Activated CD4-positive, alpha-beta T cell treated with anti-CD3 and anti-CD28 coated beads, Interleukin-2, amount 10 ng/mL, durations not matched to agents 7 days and 5 days (primary cell): ENCODE results near the gene CCDC7. TPM values are rescaled to one million over a fixed set of nuclear protein-coding genes. Genes with fewer than 3 reads are reported as not detected.

Experiments used
- CTCF ChIA-PET: fragments of 350-600 bp; sonication (Branson Sonifier 250); formaldehyde crosslinking; loops from one replicate; lab custom pipeline; 2021; ENCODE audit warnings: antibody characterized with exemption; lab: Charles Lee
- POLR2A ChIA-PET: fragments of 350-600 bp; sonication (Branson Sonifier 250); formaldehyde crosslinking; loops from one replicate; lab custom pipeline; 2021; ENCODE audit warnings: antibody characterized with exemption; lab: Charles Lee
- DNase-seq: peaks from one replicate; pipeline ENCODE4 v3.0.0-alpha.2; 2020
- H3K27ac Mint-ChIP-seq: one replicate; pipeline ENCODE4 v1.8.0; 2021; ENCODE audit warnings: mild to moderate bottlenecking, moderate library complexity, mixed read lengths
- H3K27me3 Mint-ChIP-seq: one replicate; pipeline ENCODE4 v1.8.0; 2021; ENCODE audit warnings: mixed read lengths
- H3K36me3 Mint-ChIP-seq: one replicate; pipeline ENCODE4 v1.8.0; 2021; ENCODE audit warnings: low read depth, mixed read lengths
- H3K4me1 Mint-ChIP-seq: one replicate; pipeline ENCODE4 v1.8.0; 2021; ENCODE audit warnings: mixed read lengths
- H3K4me3 Mint-ChIP-seq: one replicate; pipeline ENCODE4 v1.8.0; 2021; ENCODE audit warnings: mild to moderate bottlenecking, moderate library complexity, mixed read lengths
- H3K9me3 Mint-ChIP-seq: one replicate; pipeline ENCODE4 v1.8.0; 2021; ENCODE audit warnings: mixed read lengths
- total RNA-seq, 2 experiments: library from RNA; stranded (reverse); gene quantifications; one replicate each; pipeline ENCODE4 v1.2.3, GENCODE V29; 2021

Gene CCDC7
- total RNA-seq, 2 experiments from 2014 or later: 18.3 to 21.4 TPM

- Mint-ChIP-seq H3K4me1 (peaks cover 6% of the 10 kb centered on the region), H3K27ac (peak overlapping the region; percentile 12), H3K9me3 (no peaks in the 10 kb centered on the region), H3K27me3 (no peaks in the 10 kb centered on the region), H3K36me3 (no peaks in the 10 kb centered on the region), H3K4me3 (no peak overlapping the region)
- POLR2A ChIA-PET: no interaction called here
- CTCF ChIA-PET: no interaction called here
- DNase-seq: no peak
Observed at GRCh38 chr10:32417911-32418547, 27.9 kb upstream of the CCDC7 start.

- CTCF ChIA-PET: no interaction called here
- POLR2A ChIA-PET: no interaction called here
Observed at GRCh38 chr10:32418572-32418971, 27.4 kb upstream of the CCDC7 start.

GRCh38 chr10:32419615-32420014 lies 26.3 kb upstream of the CCDC7 start:
- ChIA-PET CTCF (no interaction called here), POLR2A (no interaction called here)
- no peak overlapping the region for H3K27ac Mint-ChIP-seq
- H3K27me3 Mint-ChIP-seq: no peaks in the 10 kb centered on the region
- H3K4me3 Mint-ChIP-seq: no peak overlapping the region
- H3K36me3 Mint-ChIP-seq: no peaks in the 10 kb centered on the region
- H3K4me1 Mint-ChIP-seq: no peaks in the 10 kb centered on the region
- no peaks in the 10 kb centered on the region for H3K9me3 Mint-ChIP-seq
- DNase-seq: no peak

More at GRCh38 chr10:32418572-32418971, 27.4 kb upstream of the CCDC7 start:
- H3K27ac Mint-ChIP-seq: no peak overlapping the region
- H3K9me3 Mint-ChIP-seq: no peaks in the 10 kb centered on the region
- no peak overlapping the region for H3K4me3 Mint-ChIP-seq
- H3K27me3 Mint-ChIP-seq: no peaks in the 10 kb centered on the region
- H3K36me3 Mint-ChIP-seq: no peaks in the 10 kb centered on the region
- H3K4me1 Mint-ChIP-seq: peaks cover 2% of the 10 kb centered on the region
- DNase-seq: no peak

GRCh38 chr10:32426186-32426585 lies 19.8 kb upstream of the CCDC7 start:
- Mint-ChIP-seq H3K27ac (no peak overlapping the region), H3K4me1 (no peaks in the 10 kb centered on the region), H3K36me3 (no peaks in the 10 kb centered on the region), H3K9me3 (no peaks in the 10 kb centered on the region), H3K27me3 (peaks cover 2% of the 10 kb centered on the region), H3K4me3 (no peak overlapping the region)
- ChIA-PET POLR2A (no interaction called here), CTCF (no interaction called here)
- DNase-seq: no peak

GRCh38 chr10:32433542-32433941 lies 12.4 kb upstream of the CCDC7 start:
- Mint-ChIP-seq H3K4me3 (no peak overlapping the region), H3K9me3 (peaks cover 12% of the 10 kb centered on the region), H3K36me3 (no peaks in the 10 kb centered on the region), H3K27ac (no peak overlapping the region), H3K27me3 (peaks cover 2% of the 10 kb centered on the region), H3K4me1 (peaks cover 6% of the 10 kb centered on the region)
- no peak for DNase-seq
- CTCF ChIA-PET: interaction anchor here (0.7 kb wide), 1 partner anchor 40 kb away, joined by 3 read pairs; no protein-coding TSS in a partner anchor
- POLR2A ChIA-PET: no interaction called here

- Mint-ChIP-seq H3K9me3 (peaks cover 12% of the 10 kb centered on the region), H3K27ac (no peak overlapping the region), H3K27me3 (no peaks in the 10 kb centered on the region), H3K4me1 (peaks cover 6% of the 10 kb centered on the region), H3K36me3 (no peaks in the 10 kb centered on the region), H3K4me3 (no peak overlapping the region)
- ChIA-PET CTCF (interaction anchor here (1.2 kb wide), 1 partner anchor 22 kb away, joined by 3 read pairs; no protein-coding TSS in a partner anchor), POLR2A (no interaction called here)
- no peak for DNase-seq
Observed at GRCh38 chr10:32436215-32436614, 9.7 kb upstream of the CCDC7 start.

GRCh38 chr10:32437334-32437733 lies 8.6 kb upstream of the CCDC7 start:
- no peaks in the 10 kb centered on the region for H3K36me3 Mint-ChIP-seq
- POLR2A ChIA-PET: no interaction called here
- no peak overlapping the region for H3K4me3 Mint-ChIP-seq
- H3K9me3 Mint-ChIP-seq: peaks cover 10% of the 10 kb centered on the region
- H3K27ac Mint-ChIP-seq: no peak overlapping the region
- CTCF ChIA-PET: interaction anchor here (1.2 kb wide), 1 partner anchor 21 kb away, joined by 3 read pairs; no protein-coding TSS in a partner anchor
- H3K27me3 Mint-ChIP-seq: no peaks in the 10 kb centered on the region
- H3K4me1 Mint-ChIP-seq: peaks cover 6% of the 10 kb centered on the region
- DNase-seq: no peak

GRCh38 chr10:32445036-32445435 lies 904 bp upstream of the CCDC7 start:
- peaks cover 10% of the 10 kb centered on the region for H3K36me3 Mint-ChIP-seq

GRCh38 chr10:32446536-32447406 lies 831 bp downstream of the CCDC7 start:
- Mint-ChIP-seq H3K9me3 (no peaks in the 10 kb centered on the region), H3K27me3 (peaks cover 3% of the 10 kb centered on the region), H3K4me1 (peaks cover 14% of the 10 kb centered on the region), H3K27ac (peak overlapping the region; percentile 99), H3K4me3 (peak overlapping the region; percentile 96), H3K36me3 (peaks cover 16% of the 10 kb centered on the region)
- ChIA-PET POLR2A (interaction anchor here (0.6 kb wide), 1 partner anchor 347 kb away, joined by 5 read pairs; no protein-coding TSS in a partner anchor), CTCF (interaction anchor here (1.8 kb wide), 1 partner anchor 12 kb away, joined by 7 read pairs; no protein-coding TSS in a partner anchor)
- DNase-seq: no peak

More at GRCh38 chr10:32445036-32445435, 904 bp upstream of the CCDC7 start:
- ChIA-PET POLR2A (interaction anchor here (0.6 to 1.0 kb wide), 2 partner anchors 67 to 92 kb away, joined by 3 read pairs; no protein-coding TSS in a partner anchor), CTCF (interaction anchor here (0.8 to 1.8 kb wide), 3 partner anchors 11 to 15 kb away, joined by 3 to 7 read pairs (median 3); no protein-coding TSS in a partner anchor)
- peaks cover 3% of the 10 kb centered on the region for H3K27me3 Mint-ChIP-seq
- H3K9me3 Mint-ChIP-seq: no peaks in the 10 kb centered on the region
- peaks cover 14% of the 10 kb centered on the region for H3K4me1 Mint-ChIP-seq
- peak overlapping the region; percentile 96 for H3K4me3 Mint-ChIP-seq
- DNase-seq: no peak
- H3K27ac Mint-ChIP-seq: peak overlapping the region; percentile 83

- Mint-ChIP-seq H3K9me3 (peaks cover 8% of the 10 kb centered on the region), H3K36me3 (peaks cover 60% of the 10 kb centered on the region), H3K4me3 (no peak overlapping the region), H3K27ac (no peak overlapping the region), H3K27me3 (no peaks in the 10 kb centered on the region), H3K4me1 (peaks cover 24% of the 10 kb centered on the region)
- no peak for DNase-seq
- POLR2A ChIA-PET: no interaction called here
- CTCF ChIA-PET: no interaction called here
Observed at GRCh38 chr10:32454148-32454547, 8.2 kb downstream of the CCDC7 start.

- H3K36me3 Mint-ChIP-seq: peaks cover 49% of the 10 kb centered on the region
- peaks cover 7% of the 10 kb centered on the region for H3K9me3 Mint-ChIP-seq
- H3K4me3 Mint-ChIP-seq: peak overlapping the region; percentile 30
- H3K27me3 Mint-ChIP-seq: no peaks in the 10 kb centered on the region
- peak overlapping the region; percentile 92 for H3K27ac Mint-ChIP-seq
- peak; percentile 84 for DNase-seq
- POLR2A ChIA-PET: no interaction called here
- peaks cover 40% of the 10 kb centered on the region for H3K4me1 Mint-ChIP-seq
- CTCF ChIA-PET: interaction anchor here (1.1 to 1.5 kb wide), 2 partner anchors 14 to 23 kb away, joined by 3 to 7 read pairs; partner anchors contain the start of gene CCDC7
Observed at GRCh38 chr10:32459051-32459698, 13.2 kb downstream of the CCDC7 start.

- H3K27me3 Mint-ChIP-seq: no peaks in the 10 kb centered on the region
Observed at GRCh38 chr10:32461203-32461602, 15.3 kb downstream of the CCDC7 start.

More at GRCh38 chr10:32461203-32461602, 15.3 kb downstream of the CCDC7 start:
- peaks cover 37% of the 10 kb centered on the region for H3K4me1 Mint-ChIP-seq
- POLR2A ChIA-PET: no interaction called here
- H3K27ac Mint-ChIP-seq: no peak overlapping the region
- CTCF ChIA-PET: interaction anchor here (1.3 kb wide), 1 partner anchor 19 kb away, joined by 4 read pairs; no protein-coding TSS in a partner anchor
- H3K4me3 Mint-ChIP-seq: no peak overlapping the region
- H3K36me3 Mint-ChIP-seq: peaks cover 51% of the 10 kb centered on the region
- H3K9me3 Mint-ChIP-seq: peaks cover 7% of the 10 kb centered on the region
- no peak for DNase-seq
